Activated CD4-positive, alpha-beta T cell treated with anti-CD3 and anti-CD28 coated beads, Interleukin-2, amount 50 U/mL, for 4 hours (primary cell): ENCODE data around the gene KANSL1L.
"Not testable (repeated sequence)": the region's sequence is repeated elsewhere in the genome, so short reads cannot be mapped to it uniquely, and the experiment has no call there.

Source experiments
- DNase-seq, 2 experiments: peaks; one replicate each; pipeline ENCODE4 v3.0.0-alpha.2; 2020

KANSL1L gene

DNA sequence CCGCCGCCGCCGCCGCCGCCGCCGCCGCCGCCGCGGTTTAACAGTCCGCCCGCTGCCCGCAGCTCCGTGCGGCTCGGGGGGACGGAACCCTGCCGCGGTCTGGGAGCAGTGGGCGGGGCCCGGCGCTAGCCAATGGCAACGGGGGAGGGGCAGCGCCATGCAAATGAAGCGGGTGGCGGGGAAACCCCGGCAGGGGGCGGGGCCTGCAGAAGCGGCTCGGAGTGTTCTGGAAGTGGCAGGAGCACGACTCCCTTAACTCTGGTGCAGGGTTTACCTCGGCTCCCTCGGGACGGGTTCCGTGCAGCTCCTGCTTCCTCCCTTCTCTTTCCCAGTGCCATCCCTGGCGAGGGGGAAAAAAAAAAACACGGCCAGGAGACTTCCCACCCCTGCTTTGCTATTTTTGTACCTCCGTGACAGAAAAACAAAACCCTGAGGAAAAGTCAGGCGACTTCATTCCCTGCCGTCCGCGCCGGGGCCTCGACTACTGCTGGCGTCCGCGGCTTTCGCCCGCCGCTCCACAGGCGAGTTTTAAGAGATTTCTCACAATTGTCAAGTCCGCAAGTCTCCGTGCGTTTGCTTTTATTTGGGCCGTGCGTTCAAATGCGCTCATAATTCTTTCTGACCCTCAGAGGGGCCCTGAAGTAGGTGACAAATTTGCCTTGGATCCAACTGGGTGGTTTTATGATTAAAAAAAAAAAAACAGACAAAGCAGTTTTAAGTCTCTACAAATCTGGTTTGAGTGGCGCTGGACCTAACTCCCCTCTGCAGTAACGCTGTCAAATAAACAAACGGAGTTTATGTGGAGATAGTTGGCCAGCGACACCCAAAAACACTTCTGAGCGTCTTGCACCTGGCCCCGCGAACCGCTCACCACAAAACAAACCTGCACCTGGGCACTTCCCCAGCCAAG lies at the start of gene KANSL1L:
TSS of gene KANSL1L (minus strand) at position 101 of the 910 bp plus-strand sequence. CDS start 16,827 bp downstream, outside the sequence.
- DNase-seq: peak; percentile 96

DNA sequence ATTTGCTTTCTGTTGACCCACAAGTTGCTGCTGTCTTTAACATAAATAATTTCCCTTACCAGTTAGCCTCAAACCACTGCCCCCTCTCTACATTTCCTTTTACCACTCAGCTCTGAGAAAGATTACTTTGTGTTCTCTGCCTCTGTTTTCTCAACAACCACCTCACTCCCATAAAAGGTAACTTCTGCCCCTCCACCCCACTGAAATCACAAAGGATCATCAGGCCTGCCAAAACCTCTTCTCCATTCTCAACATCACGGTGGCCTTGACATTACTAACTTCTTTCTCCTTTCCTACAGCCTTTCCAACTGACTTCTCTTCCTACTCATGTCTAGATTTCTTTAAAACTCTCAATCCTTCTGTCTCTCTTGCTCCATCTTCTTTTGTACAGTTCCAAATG lies 43.9 kb upstream of the KANSL1L start:
- no peak for DNase-seq

- DNase-seq: no peak
Observed at GRCh38 chr2:210210185-210210584, 39.0 kb upstream of the KANSL1L start.

GRCh38 chr2:210207929-210208328 lies 36.7 kb upstream of the KANSL1L start:
- DNase-seq: no peak

DNA sequence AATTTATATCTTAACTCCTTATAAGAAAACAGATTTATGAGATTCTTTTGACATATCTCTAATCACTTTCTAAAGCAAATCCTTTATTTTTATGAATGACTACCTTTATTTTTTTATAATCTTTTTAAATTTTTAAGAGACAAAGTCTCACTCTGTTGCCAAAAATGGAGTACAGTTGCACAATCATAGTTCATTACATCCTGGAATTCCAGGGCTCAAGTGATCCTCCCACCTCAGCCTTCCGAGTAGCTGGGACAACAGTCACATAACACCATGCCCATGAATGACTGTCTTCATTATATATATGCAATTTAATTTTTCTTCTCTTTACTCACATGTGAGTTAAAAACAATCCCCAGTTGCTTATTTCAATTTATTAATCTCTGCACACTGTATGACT lies 32.3 kb upstream of the KANSL1L start:
- no peak for DNase-seq

DNA sequence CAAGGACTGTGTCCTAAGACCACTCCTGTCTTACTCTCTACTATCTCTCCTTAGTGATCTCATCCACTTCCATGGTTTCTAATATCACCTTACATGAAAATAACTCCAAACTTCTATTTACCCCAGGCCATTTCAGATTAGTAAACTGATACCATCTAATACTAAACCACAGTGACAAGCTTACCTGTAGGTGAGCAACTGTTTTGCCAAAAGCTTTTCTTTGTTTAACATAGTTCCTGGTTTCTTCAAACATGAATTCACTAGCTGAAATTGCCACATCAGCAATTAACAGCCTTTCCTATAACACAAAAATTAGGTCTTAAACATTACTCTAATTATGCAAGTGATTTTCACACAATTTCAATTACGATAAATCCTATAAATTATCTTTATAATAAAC lies 31.9 kb upstream of the KANSL1L start:
- no peak for DNase-seq

GRCh38 chr2:210199854-210200253 lies 28.6 kb upstream of the KANSL1L start:
- DNase-seq: no peak

DNA sequence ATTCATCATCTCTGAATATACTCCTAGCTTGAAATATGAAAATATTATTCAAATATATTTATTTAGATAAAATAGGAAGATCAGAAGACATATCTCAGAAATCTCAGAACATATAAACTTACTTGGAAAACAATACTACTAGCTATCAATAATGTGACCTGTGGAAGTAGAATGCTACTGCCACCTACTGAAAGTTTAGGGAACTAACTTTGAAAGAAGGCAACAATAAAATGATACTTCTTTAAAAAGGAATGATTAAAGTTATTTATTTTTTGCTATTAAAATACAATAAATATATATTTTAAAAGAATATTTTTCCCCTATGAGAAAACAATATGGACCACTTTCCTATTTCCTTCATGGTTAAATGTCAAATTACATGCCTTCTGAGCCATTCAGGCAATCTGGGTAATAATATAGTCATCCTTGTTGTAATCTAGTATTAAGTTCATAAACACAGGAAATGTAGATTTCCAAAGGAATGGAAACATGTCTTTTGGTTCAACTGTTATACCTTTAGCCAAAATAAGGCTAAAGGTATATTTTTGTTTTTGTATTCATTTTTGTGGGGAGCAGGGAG lies 28.1 kb upstream of the KANSL1L start:
- no peak for DNase-seq

DNA sequence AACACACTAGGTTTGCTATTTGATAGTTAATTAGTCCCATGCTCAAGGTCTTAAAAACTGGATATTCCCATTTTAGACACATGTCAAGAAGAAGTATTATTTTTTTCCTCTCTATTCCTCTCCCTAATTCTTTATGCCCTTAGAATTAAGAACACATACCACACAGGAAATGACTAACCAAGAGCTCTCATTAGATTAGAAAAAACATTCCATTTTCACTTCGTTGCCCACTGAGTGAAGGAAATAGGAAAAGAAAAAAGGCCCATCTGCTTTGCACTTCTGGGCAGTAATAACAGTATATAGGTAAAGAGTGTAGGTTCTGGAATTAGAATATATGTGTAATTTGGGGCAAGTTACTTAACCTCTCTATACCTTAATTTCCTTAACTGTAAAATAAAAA lies 27.1 kb upstream of the KANSL1L start:
- no peak for DNase-seq

- DNase-seq: no peak
Observed at GRCh38 chr2:210197720-210198119, 26.5 kb upstream of the KANSL1L start.

- no peak for DNase-seq
Observed at GRCh38 chr2:210195101-210195852, 24.1 kb upstream of the KANSL1L start.

GRCh38 chr2:210190345-210190744 lies 19.1 kb upstream of the KANSL1L start:
- no peak for DNase-seq

DNA sequence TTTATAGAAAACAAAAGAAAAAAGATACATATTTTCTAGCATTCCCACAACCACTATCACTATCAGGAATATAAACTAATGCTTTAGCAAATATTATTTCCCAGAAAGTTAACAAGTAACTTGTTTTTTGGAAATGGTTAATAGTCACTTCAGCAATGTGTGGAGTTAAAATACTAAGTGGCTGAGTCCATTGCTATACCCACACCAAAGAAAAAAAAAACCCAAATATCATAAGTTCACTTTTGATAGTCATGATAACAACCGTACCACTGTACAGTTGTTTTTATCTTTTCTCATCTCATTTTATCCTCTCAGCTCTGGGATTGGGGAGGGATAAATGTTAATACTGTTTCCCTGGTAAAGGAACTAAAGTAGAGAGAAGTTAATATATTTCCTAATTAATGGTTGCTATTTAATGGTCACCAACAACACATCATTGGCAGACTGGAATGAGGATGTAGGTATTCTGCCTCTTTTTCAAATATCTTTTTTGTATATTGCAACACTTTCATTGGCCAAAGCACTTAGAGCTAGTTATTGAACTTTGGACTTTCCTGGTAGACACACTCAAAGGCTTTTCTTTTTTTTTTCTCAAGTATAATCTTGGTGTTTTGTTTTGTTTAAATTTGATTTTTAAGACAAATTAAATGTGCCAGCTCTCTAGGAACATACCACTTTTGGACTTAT lies 18.4 kb upstream of the KANSL1L start:
- no peak for DNase-seq

DNA sequence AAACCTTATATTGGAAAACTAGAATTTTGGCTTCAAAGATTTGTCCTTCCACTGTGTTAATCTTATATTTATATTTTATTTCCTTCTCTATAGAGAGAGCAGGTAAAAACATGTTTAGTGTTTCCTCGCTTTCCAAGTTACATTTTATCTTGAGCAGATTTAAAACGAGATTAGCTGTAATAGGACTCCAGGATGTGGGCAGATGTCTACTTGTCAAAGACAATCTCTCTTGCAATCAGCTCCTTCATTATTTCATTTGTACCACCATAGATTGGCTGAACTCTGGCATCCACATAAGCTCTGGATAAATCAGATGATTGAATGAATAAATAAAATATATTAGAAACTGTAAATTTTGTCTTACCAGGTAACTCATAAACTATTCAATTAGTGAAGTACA lies 17.5 kb upstream of the KANSL1L start:
- no peak for DNase-seq

GRCh38 chr2:210188190-210188589 lies 17.0 kb upstream of the KANSL1L start:
- no peak for DNase-seq

- DNase-seq: not testable (repeated sequence)
Observed at GRCh38 chr2:210183936-210184335, 12.7 kb upstream of the KANSL1L start.

GRCh38 chr2:210181606-210182088 lies 10.4 kb upstream of the KANSL1L start:
- DNase-seq: not testable (repeated sequence)

DNA sequence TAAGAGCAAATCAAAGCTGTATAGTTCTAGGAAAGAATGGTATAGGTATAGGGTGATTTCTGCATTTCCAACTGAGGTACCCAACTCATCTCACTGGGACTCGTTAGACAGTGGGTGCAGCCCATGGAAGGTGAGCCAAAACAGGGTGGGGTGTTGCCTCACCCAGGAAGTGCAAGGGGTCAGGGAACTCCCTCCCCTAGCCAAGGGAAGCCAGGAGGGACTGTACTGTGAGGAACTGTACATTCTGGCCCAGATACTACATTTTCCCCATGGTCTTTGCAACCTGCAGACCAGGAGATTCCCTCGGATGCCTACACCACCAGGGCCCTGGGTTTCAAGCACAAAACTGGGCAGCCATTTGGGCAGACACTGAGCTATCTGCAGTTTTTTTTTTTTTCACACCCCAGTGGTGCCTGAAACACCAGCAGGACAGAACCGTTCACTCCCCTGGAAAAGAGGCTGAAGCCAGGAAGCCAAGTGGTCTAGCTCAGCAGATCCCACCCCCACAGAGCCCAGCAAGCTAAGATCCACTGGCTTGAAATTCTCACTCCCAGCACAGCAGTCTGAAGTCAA lies 9.9 kb upstream of the KANSL1L start:
- not testable (repeated sequence) for DNase-seq

- no peak for DNase-seq
Observed at GRCh38 chr2:210180477-210180876, 9.3 kb upstream of the KANSL1L start.

GRCh38 chr2:210179351-210179990 lies 8.3 kb upstream of the KANSL1L start:
- DNase-seq: no peak

GRCh38 chr2:210177769-210178168 lies 6.6 kb upstream of the KANSL1L start:
- no peak for DNase-seq

GRCh38 chr2:210177115-210177514 lies 5.9 kb upstream of the KANSL1L start:
- DNase-seq: not testable (repeated sequence)
